Ureter (tissue), 1 donor: ENCODE measurements around the gene OPTN. TPM values are rescaled to one million over a fixed set of nuclear protein-coding genes. Genes with fewer than 3 reads are reported as not detected.

Experiments
- DNase-seq: peaks from one replicate; pipeline ENCODE4 v3.0.0-alpha.2; 2020; ENCODE audit warnings: low spot score
- total RNA-seq: library from RNA; stranded (reverse); gene quantifications from one replicate; pipeline ENCODE4 v1.2.4, GENCODE V29; 2023
- donor health status: DM: yes; HTN: yes; CAD: no.

Gene OPTN
- total RNA-seq, 1 donor from 2014 or later, result 49.9 TPM

DNA sequence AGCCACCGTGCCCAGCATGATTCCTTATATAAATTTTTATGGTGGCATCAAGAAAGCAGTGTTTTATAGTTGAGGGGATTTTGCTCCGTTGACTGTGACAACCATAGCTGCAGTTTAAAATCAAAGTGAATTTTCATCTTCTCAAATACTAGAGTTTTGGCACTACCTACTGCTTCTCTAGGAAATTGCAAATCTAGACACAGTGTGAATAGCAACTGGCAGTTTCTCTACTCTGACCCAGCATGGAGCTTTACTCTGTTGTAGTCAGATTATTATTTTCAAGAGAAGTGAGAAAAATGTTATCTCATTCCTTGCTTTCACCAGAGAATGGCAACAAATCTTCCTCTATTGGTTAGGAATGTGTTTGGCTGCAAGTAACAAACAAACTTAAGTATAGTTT is 84.3 kb downstream of the OPTN start:
- no peak for DNase-seq

DNA sequence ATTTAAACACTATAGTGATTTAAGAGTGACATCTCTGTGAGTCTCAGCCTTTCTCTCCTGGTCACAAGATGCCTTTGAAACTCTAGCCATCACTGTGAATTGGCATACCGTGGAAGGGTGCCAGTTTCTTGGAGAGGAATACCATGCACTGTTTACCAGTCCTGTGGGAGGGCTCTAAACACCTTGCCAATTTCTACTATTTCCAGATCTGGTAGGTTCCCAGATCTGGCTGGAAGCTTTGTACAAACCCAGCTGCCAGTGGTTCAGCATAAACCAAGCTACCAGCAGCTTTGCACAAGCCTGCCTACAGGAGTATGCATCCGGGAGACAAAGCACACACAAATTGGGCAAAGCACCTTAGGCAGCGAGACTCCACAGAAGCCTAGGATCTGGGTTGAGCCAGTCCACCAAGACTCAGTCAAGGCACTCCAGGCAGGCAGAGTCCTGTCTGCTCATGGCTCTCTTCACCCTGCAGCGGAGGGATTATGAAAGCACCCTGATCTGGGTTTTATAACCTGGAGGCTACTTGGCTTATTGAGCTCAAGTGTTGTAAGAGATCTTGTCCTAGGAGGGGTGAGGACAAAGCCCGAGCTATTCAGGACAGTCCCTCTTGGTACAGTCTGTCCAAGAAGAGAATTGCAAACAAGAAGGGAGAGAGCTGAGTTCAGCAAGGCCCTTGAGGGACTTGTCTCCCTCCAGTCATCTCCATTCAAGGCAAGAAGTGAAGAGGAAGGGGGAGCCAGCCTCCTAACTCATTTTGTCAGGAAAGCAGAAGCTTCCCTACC is 85.0 kb downstream of the OPTN start:
- no peak for DNase-seq

GRCh38 chr10:13187135-13187534 is 87.2 kb downstream of the OPTN start:
- DNase-seq, result no peak

Other genes with a start within 250 kb of the OPTN start
- 32.4 TPM for gene CCDC3, start 98.5 kb upstream of the OPTN start, total RNA-seq
- 1.6 TPM for gene MCM10, start 61.4 kb downstream of the OPTN start, total RNA-seq
- gene UCMA, start 134.2 kb downstream of the OPTN start, total RNA-seq, result not detected
- 28.4 TPM for gene PHYH, start 199.9 kb downstream of the OPTN start, total RNA-seq
- 44.7 TPM for gene SEPHS1, start 248.1 kb downstream of the OPTN start, total RNA-seq